PC-9 (cell line): ENCODE measurements around the gene USP50.

ENCODE experiments used
- EZH2 ChIP-seq: fragments of 200-600 bp; sonication (generic); IDR thresholded peaks from 2 replicates; pipeline ENCODE4 v1.8.0; 2017; ENCODE audit warnings: antibody characterized with exemption, low read depth
- TF ChIP-seq, protein P1 (sequence below): fragments of 200-600 bp; sonication (generic); conservative IDR thresholded peaks from 2 replicates; pipeline ENCODE4 v1.6.1; 2017; ENCODE audit warnings: mixed run types, antibody characterized with exemption, mild to moderate bottlenecking, moderate library complexity

GRCh38 chr15:50558012-50558411 is 11.5 kb upstream of the USP50 start:
- TF ChIP-seq, protein P1, sequence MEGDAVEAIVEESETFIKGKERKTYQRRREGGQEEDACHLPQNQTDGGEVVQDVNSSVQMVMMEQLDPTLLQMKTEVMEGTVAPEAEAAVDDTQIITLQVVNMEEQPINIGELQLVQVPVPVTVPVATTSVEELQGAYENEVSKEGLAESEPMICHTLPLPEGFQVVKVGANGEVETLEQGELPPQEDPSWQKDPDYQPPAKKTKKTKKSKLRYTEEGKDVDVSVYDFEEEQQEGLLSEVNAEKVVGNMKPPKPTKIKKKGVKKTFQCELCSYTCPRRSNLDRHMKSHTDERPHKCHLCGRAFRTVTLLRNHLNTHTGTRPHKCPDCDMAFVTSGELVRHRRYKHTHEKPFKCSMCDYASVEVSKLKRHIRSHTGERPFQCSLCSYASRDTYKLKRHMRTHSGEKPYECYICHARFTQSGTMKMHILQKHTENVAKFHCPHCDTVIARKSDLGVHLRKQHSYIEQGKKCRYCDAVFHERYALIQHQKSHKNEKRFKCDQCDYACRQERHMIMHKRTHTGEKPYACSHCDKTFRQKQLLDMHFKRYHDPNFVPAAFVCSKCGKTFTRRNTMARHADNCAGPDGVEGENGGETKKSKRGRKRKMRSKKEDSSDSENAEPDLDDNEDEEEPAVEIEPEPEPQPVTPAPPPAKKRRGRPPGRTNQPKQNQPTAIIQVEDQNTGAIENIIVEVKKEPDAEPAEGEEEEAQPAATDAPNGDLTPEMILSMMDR: no peak
- TF ChIP-seq EZH2: no peak
